H1 (cell line): ENCODE measurements around the gene TRIM50. TPM values are rescaled to one million over a fixed set of nuclear protein-coding genes. Genes with fewer than 3 reads are reported as not detected.

Experiments
- CTCF ChIA-PET: fragments of 300-600 bp; sonication (Branson Sonifier 250); formaldehyde crosslinking; loops from one replicate; lab custom pipeline; 2021; ENCODE audit not compliant: partially characterized antibody; lab: Charles Lee
- POLR2A ChIA-PET: fragments of 300-600 bp; sonication (Branson Sonifier 250); formaldehyde crosslinking; loops from one replicate; lab custom pipeline; 2021; ENCODE audit warnings: inconsistent platforms; ENCODE audit not compliant: partially characterized antibody; lab: Charles Lee
- DNase-seq, 2 experiments: peaks; one replicate each; pipeline versions ENCODE4 v3.0.0 to v3.0.0-alpha.2; 2010 to 2022; ENCODE audit warnings: low spot score in 2 of 2, low read depth in 1 of 2, mixed read lengths in 1 of 2
- FAIRE-seq: peaks from 2 replicates; lab custom pipeline; 2011; peaks lifted over from hg19 to GRCh38; lab: Jason Lieb, UNC
- H2AFZ ChIP-seq: 2 replicates; pipeline ENCODE4 v1.8.1; 2012; ENCODE audit warnings: low read length, inconsistent platforms
- H2AK5ac ChIP-seq: 2 replicates; pipeline ENCODE4 v1.6.1; 2013; ENCODE audit warnings: low read depth, low read length
- H2BK120ac ChIP-seq: replicated peaks from 2 replicates; pipeline ENCODE3; 2013; ENCODE audit warnings: low read depth, low read length, inconsistent platforms
- H2BK12ac ChIP-seq: 2 replicates; pipeline ENCODE4 v1.6.1; 2013; ENCODE audit warnings: low read depth, low read length
- H2BK15ac ChIP-seq: 2 replicates; pipeline ENCODE4 v1.6.1; 2013; ENCODE audit warnings: low read length
- H2BK20ac ChIP-seq: 2 replicates; pipeline ENCODE4 v1.6.1; 2013; ENCODE audit warnings: low read length
- H2BK5ac ChIP-seq: 2 replicates; pipeline ENCODE4 v1.6.1; 2013; ENCODE audit warnings: low read depth, low read length
- H3K14ac ChIP-seq: 2 replicates; pipeline ENCODE4 v1.6.1; 2013; ENCODE audit warnings: inconsistent platforms; ENCODE audit not compliant: insufficient read length
- H3K18ac ChIP-seq: 2 replicates; pipeline ENCODE4 v1.6.1; 2013; ENCODE audit warnings: low read length; ENCODE audit errors: extremely low read depth
- H3K23ac ChIP-seq: 2 replicates; pipeline ENCODE4 v1.6.1; 2013; ENCODE audit warnings: inconsistent platforms; ENCODE audit not compliant: insufficient read length
- H3K23me2 ChIP-seq: 2 replicates; pipeline ENCODE4 v1.6.1; 2013; ENCODE audit warnings: low read depth, low read length
- H3K27ac ChIP-seq: 2 replicates; pipeline ENCODE4 v1.6.1; 2011; ENCODE audit warnings: low read depth, low read length, inconsistent platforms
- H3K27me3 ChIP-seq, 4 experiments: replicated peaks in 1 of 4; 1 replicate in 1 of 4; 2 replicates in 3 of 4; pipeline versions ENCODE4 v1.6.1 to v1.8.1; 2011 to 2013; ENCODE audit warnings: low read length in 3 of 4, mild to moderate bottlenecking in 3 of 4, inconsistent platforms in 2 of 4, mixed read lengths in 2 of 4, moderate library complexity in 1 of 4; ENCODE audit not compliant: control insufficient read depth in 3 of 4, insufficient read depth in 3 of 4; ENCODE audit errors: extremely low read depth in 1 of 4
- H3K36me3 ChIP-seq, 4 experiments: 2 replicates each; pipeline versions ENCODE4 v1.6.1 to v1.8.1; 2011 to 2013; ENCODE audit warnings: mild to moderate bottlenecking in 4 of 4, low read length in 3 of 4, moderate library complexity in 2 of 4, control low read depth in 1 of 4, inconsistent platforms in 1 of 4; ENCODE audit not compliant: insufficient read depth in 4 of 4, control insufficient read depth in 2 of 4
- H3K4ac ChIP-seq: replicated peaks from 2 replicates; pipeline ENCODE3; 2013; ENCODE audit warnings: low read length, low read depth, mixed read lengths, inconsistent platforms; ENCODE audit not compliant: insufficient read length
- H3K4me1 ChIP-seq, 4 experiments: replicated peaks in 1 of 4; 1 replicate in 1 of 4; 2 replicates in 3 of 4; pipeline versions ENCODE4 v1.6.1 to v1.8.1; 2011 to 2013; ENCODE audit warnings: low read length in 3 of 4, inconsistent platforms in 2 of 4, mixed read lengths in 1 of 4; ENCODE audit not compliant: insufficient read depth in 4 of 4, control insufficient read depth in 3 of 4
- H3K4me2 ChIP-seq, 2 experiments: 2 replicates each; pipeline versions ENCODE4 v1.6.1 to v1.8.1; 2011 to 2013; ENCODE audit warnings: low read depth in 2 of 2, low read length in 2 of 2, control low read depth in 1 of 2, inconsistent platforms in 1 of 2, mild to moderate bottlenecking in 1 of 2; ENCODE audit not compliant: insufficient read depth in 1 of 2
- H3K4me3 ChIP-seq, 4 experiments: fragments of 200-600, 300-600 bp in 1 of 4; sonication (generic), shearing (Covaris generic), sonication (Bioruptor Twin) in 1 of 4; 2 replicates each; pipeline versions ENCODE4 v1.5.1 to v1.8.1; 2011 to 2016; ENCODE audit warnings: low read length in 4 of 4, low read depth in 3 of 4, control low read depth in 2 of 4, inconsistent platforms in 2 of 4, mild to moderate bottlenecking in 2 of 4, mixed read lengths in 1 of 4, moderate library complexity in 1 of 4; ENCODE audit not compliant: insufficient read depth in 2 of 4; ENCODE audit errors: extremely low read depth in 1 of 4
- H3K56ac ChIP-seq: replicated peaks from 2 replicates; pipeline ENCODE3; 2013; ENCODE audit warnings: low read depth, mild to moderate bottlenecking, mixed read lengths, low read length, inconsistent platforms; ENCODE audit not compliant: insufficient read length
- H3K79me1 ChIP-seq: 2 replicates; pipeline ENCODE4 v1.6.1; 2013; ENCODE audit warnings: low read depth, low read length, control low read depth
- H3K79me2 ChIP-seq, 2 experiments: 2 replicates each; pipeline versions ENCODE4 v1.6.1 to v1.8.1; 2012 to 2013; ENCODE audit warnings: low read length in 2 of 2, mild to moderate bottlenecking in 2 of 2, inconsistent platforms in 1 of 2; ENCODE audit not compliant: insufficient read depth in 2 of 2, control insufficient read depth in 1 of 2
- H3K9ac ChIP-seq, 4 experiments: replicated peaks in 1 of 4; 1 replicate in 1 of 4; 2 replicates in 3 of 4; pipeline versions ENCODE4 v1.6.1 to v1.8.1; 2011 to 2013; ENCODE audit warnings: low read depth in 3 of 4, low read length in 3 of 4, control low read depth in 2 of 4, mild to moderate bottlenecking in 2 of 4, moderate library complexity in 2 of 4, inconsistent platforms in 1 of 4; ENCODE audit errors: extremely low read depth in 1 of 4
- H3K9me3 ChIP-seq, 2 experiments: 2 replicates each; pipeline versions ENCODE4 v1.6.1 to v1.8.1; 2012 to 2013; ENCODE audit warnings: mild to moderate bottlenecking in 2 of 2, moderate library complexity in 2 of 2, control low read depth in 1 of 2, inconsistent platforms in 1 of 2, low read depth in 1 of 2, low read length in 1 of 2, mixed read lengths in 1 of 2; ENCODE audit not compliant: insufficient read depth in 2 of 2
- H4K20me1 ChIP-seq, 2 experiments: replicated peaks in 1 of 2; 2 replicates each; pipeline versions ENCODE3 to v1.8.1; 2011 to 2013; ENCODE audit warnings: inconsistent platforms in 2 of 2, low read length in 2 of 2, mild to moderate bottlenecking in 1 of 2; ENCODE audit not compliant: insufficient read depth in 2 of 2, control insufficient read depth in 1 of 2
- H4K5ac ChIP-seq: 2 replicates; pipeline ENCODE4 v1.6.1; 2013; ENCODE audit warnings: low read length, low read depth, mixed read lengths, inconsistent platforms; ENCODE audit not compliant: insufficient read length
- H4K8ac ChIP-seq: 2 replicates; pipeline ENCODE4 v1.8.0; 2013; ENCODE audit warnings: mild to moderate bottlenecking, moderate library complexity, low read length, inconsistent platforms; ENCODE audit not compliant: insufficient read depth; ENCODE audit errors: extremely low read depth
- H4K91ac ChIP-seq: replicated peaks from 2 replicates; pipeline ENCODE3; 2013; ENCODE audit warnings: low read length, mixed read lengths, inconsistent platforms; ENCODE audit not compliant: insufficient read length
- CHD1 ChIP-seq: IDR thresholded peaks from 2 replicates; pipeline ENCODE4 v1.6.1; 2012; ENCODE audit warnings: low read depth, low read length, improper control_type of control experiment
- EGR1 ChIP-seq: IDR thresholded peaks from 2 replicates; pipeline ENCODE4 v1.6.1; 2011; ENCODE audit warnings: low read depth, low read length, borderline replicate concordance
- EP300 ChIP-seq, 2 experiments: IDR thresholded peaks; 1 replicate in 1 of 2; 2 replicates in 1 of 2; pipeline ENCODE4 v1.6.1; 2011 to 2012; ENCODE audit warnings: low read depth in 2 of 2, low read length in 2 of 2, mild to moderate bottlenecking in 2 of 2, borderline replicate concordance in 1 of 2, inconsistent platforms in 1 of 2, moderate library complexity in 1 of 2
- FOSL1 ChIP-seq: IDR thresholded peaks from 2 replicates; pipeline ENCODE4 v1.6.1; 2011; ENCODE audit warnings: mild to moderate bottlenecking, low read depth, low read length, moderate library complexity; ENCODE audit not compliant: insufficient read depth
- JUN ChIP-seq: IDR thresholded peaks from 2 replicates; pipeline ENCODE4 v1.6.1; 2011; ENCODE audit warnings: low read depth, mild to moderate bottlenecking, improper control_type of control experiment, low read length
- NANOG ChIP-seq: IDR thresholded peaks from 2 replicates; pipeline ENCODE4 v1.6.1; 2011; ENCODE audit warnings: low read length, low read depth, mild to moderate bottlenecking, inconsistent platforms; ENCODE audit not compliant: insufficient read depth, poor library complexity, severe bottlenecking
- POLR2A ChIP-seq, 2 experiments: IDR thresholded peaks; 1 replicate in 1 of 2; 2 replicates in 1 of 2; pipeline ENCODE4 v1.6.1; 2011; ENCODE audit warnings: low read depth in 2 of 2, low read length in 2 of 2, mild to moderate bottlenecking in 2 of 2; ENCODE audit errors: control extremely low read depth in 1 of 2
- RNF2 ChIP-seq: fragments of 200-900, 300-1000 bp; sonication (generic); IDR thresholded peaks from 2 replicates; pipeline ENCODE4 v1.7.1; 2016; ENCODE audit warnings: borderline replicate concordance, low read depth, mild to moderate bottlenecking, antibody characterized with exemption, low read length; ENCODE audit not compliant: poor library complexity, severe bottlenecking; ENCODE audit errors: missing control alignments
- SRF ChIP-seq: IDR thresholded peaks from 2 replicates; pipeline ENCODE4 v1.6.1; 2011; ENCODE audit warnings: mild to moderate bottlenecking, low read depth, low read length, moderate library complexity
- YY1 ChIP-seq: IDR thresholded peaks from 2 replicates; pipeline ENCODE4 v1.6.1; 2011; ENCODE audit warnings: low read depth, mild to moderate bottlenecking, low read length
- WGBS, 2 experiments: shearing (Covaris generic) in 1 of 2; methylation state at CpG; one replicate each; pipeline versions ENCODE4 v1.1.6 to v1.1.7; 2013 to 2015; ENCODE audit warnings: low lambda C conversion rate in 2 of 2, mixed read lengths in 2 of 2, inconsistent platforms in 1 of 2, low coverage in 1 of 2, missing lambda C conversion rate in 1 of 2; ENCODE audit not compliant: insufficient replicate concordance in 2 of 2, insufficient coverage in 1 of 2, insufficient read length in 1 of 2; ENCODE audit errors: extremely low coverage in 1 of 2, missing lambda C conversion rate in 1 of 2; 5-methylcytosine and 5-hydroxymethylcytosine counted together
- polyA plus RNA-seq, 7 experiments: library from polyadenylated mRNA; depleted of rRNA in 3 of 7; stranded (reverse) in 5 of 7; unstranded in 2 of 7; fragments of >200 nt in 5 of 7; fragments of 200-250 nt in 2 of 7; gene quantifications; 1 replicate in 5 of 7; 2 replicates in 1 of 7; 4 replicates in 1 of 7; pipeline versions ENCODE4 v1.2.1 to v1.2.3, GENCODE V29; 2011 to 2013; ENCODE audit warnings: missing spikeins in 2 of 7, mixed read lengths in 2 of 7
- total RNA-seq: library from RNA; stranded (reverse); fragmentation: NEBNext Ultra II Directional; extraction: Animal tissue kit (Norgen Biotek cat#: 25700); gene quantifications from 2 replicates; pipeline ENCODE4 v1.2.1, GENCODE V29; 2021
- TF ChIP-seq, protein P1 (sequence below), 3 experiments: IDR thresholded peaks; 1 replicate in 2 of 3; 2 replicates in 1 of 3; pipeline versions ENCODE4 v1.5.1 to v1.6.1; 2011; ENCODE audit warnings: low read length in 3 of 3, mild to moderate bottlenecking in 3 of 3, inconsistent platforms in 2 of 3, low read depth in 1 of 3, moderate library complexity in 1 of 3; ENCODE audit not compliant: insufficient read depth in 1 of 3; ENCODE audit errors: control extremely low read depth in 1 of 3

Gene TRIM50
- total and polyA plus RNA-seq, 2 of the 8 experiments (the other 6 are each of a cell fraction or from before 2014, with no cell fraction given): 0.12 TPM; not detected in 1

DNA sequence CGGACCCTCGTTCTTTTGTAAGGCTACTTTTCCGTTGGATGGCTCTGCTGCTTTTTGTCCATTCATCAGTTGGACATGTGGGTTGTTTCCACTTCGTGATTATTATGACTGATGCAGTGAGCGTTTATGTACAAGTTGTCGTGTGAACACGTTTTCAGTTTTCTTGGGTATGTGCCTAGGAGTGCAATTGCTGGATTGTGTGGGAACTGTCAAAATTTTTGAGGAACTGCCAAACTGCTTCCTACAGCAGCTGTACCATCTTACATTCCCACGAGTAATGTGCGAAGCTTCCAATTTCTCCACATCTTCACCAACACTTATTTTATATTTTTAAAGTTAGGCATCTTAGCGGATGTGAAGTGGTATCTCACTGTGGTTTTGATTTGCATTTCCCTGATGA, 10.4 kb upstream of the TRIM50 start:
- DNase-seq (no peak), FAIRE-seq (no peak)
- Histone ChIP-seq H2BK5ac (no peak overlapping the region), H2AFZ (no peak overlapping the region), H4K20me1 (no peaks in the 10 kb centered on the region), H3K27ac (no peak overlapping the region), H3K4me3 (no peak overlapping the region), H3K14ac (no peak overlapping the region), H3K18ac (no peak overlapping the region), H3K4me1 (peaks cover 0 to 11% (median 4%) of the 10 kb centered on the region in 4 experiments; a peak in 5 of 7 replicates), H2BK12ac (no peak overlapping the region), H4K8ac (no peak overlapping the region), H3K56ac (no peak overlapping the region), H4K5ac (no peak overlapping the region), H3K4me2 (no peak overlapping the region), H2AK5ac (no peak overlapping the region), H3K9me3 (no peaks in the 10 kb centered on the region), H3K23ac (no peak overlapping the region), H2BK120ac (no peak overlapping the region), H3K27me3 (no peaks in the 10 kb centered on the region; a peak in 1 of 7 replicates), H3K79me2 (no peaks in the 10 kb centered on the region), H3K36me3 (no peaks in the 10 kb centered on the region), H3K4ac (no peak overlapping the region), H3K9ac (no peak overlapping the region), H4K91ac (no peak overlapping the region), H2BK15ac (no peak overlapping the region), H2BK20ac (no peak overlapping the region), H3K79me1 (no peaks in the 10 kb centered on the region), H3K23me2 (no peaks in the 10 kb centered on the region)
- WGBS, 2 experiments: 92% methylated on average over 10 of the region's 10 CpGs; no CpG with 5 or more reads in 1 of the 2 experiments
- ChIA-PET CTCF (no interaction called here), POLR2A (no interaction called here)
- no peak for TF ChIP-seq SRF
- TF ChIP-seq JUN: no peak
- TF ChIP-seq, protein P1, sequence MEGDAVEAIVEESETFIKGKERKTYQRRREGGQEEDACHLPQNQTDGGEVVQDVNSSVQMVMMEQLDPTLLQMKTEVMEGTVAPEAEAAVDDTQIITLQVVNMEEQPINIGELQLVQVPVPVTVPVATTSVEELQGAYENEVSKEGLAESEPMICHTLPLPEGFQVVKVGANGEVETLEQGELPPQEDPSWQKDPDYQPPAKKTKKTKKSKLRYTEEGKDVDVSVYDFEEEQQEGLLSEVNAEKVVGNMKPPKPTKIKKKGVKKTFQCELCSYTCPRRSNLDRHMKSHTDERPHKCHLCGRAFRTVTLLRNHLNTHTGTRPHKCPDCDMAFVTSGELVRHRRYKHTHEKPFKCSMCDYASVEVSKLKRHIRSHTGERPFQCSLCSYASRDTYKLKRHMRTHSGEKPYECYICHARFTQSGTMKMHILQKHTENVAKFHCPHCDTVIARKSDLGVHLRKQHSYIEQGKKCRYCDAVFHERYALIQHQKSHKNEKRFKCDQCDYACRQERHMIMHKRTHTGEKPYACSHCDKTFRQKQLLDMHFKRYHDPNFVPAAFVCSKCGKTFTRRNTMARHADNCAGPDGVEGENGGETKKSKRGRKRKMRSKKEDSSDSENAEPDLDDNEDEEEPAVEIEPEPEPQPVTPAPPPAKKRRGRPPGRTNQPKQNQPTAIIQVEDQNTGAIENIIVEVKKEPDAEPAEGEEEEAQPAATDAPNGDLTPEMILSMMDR (IDR thresholded peaks at IDR 0.05; ENCODE audit: control extremely low read depth in 1 of 3, insufficient read depth in 1 of 3, low read depth in 1 of 3, low read length in 3 of 3): no peak
- TF ChIP-seq EP300 (IDR thresholded peaks at IDR 0.05; ENCODE audit: borderline replicate concordance in 1 of 2, low read depth in 2 of 2, low read length in 2 of 2): no peak
- no peak for TF ChIP-seq RNF2
- TF ChIP-seq FOSL1: no peak
- no peak for TF ChIP-seq POLR2A (IDR thresholded peaks at IDR 0.05; ENCODE audit: control extremely low read depth in 1 of 2, low read depth in 2 of 2, low read length in 2 of 2)
- no peak for TF ChIP-seq EGR1
- no peak for TF ChIP-seq YY1
- no peak for TF ChIP-seq CHD1
- TF ChIP-seq NANOG: no peak
